Hepatocyte (in vitro differentiated cells): ENCODE results near the gene MPZL1. TPM values are rescaled to one million over a fixed set of nuclear protein-coding genes. Genes with fewer than 3 reads are reported as not detected.

Experiments
- DNase-seq: peaks from one replicate; pipeline ENCODE4 v3.0.0-alpha.2; 2016; ENCODE audit warnings: low spot score
- H2AFZ ChIP-seq: fragments of 200-600 bp; sonication (generic); 2 replicates; pipeline ENCODE4 v1.6.0; 2016; ENCODE audit warnings: antibody characterized with exemption, mild to moderate bottlenecking
- H3K27ac ChIP-seq: fragments of 200-600 bp; sonication (generic); 2 replicates; pipeline ENCODE4 v1.5.1; 2016; ENCODE audit warnings: mild to moderate bottlenecking
- H3K27me3 ChIP-seq: fragments of 200-600 bp; sonication (generic); 2 replicates; pipeline ENCODE4 v1.6.1; 2016
- H3K36me3 ChIP-seq: fragments of 200-600 bp; sonication (generic); replicated peaks from 2 replicates; pipeline ENCODE4 v1.5.1; 2016; ENCODE audit warnings: low read depth; ENCODE audit not compliant: insufficient read depth
- H3K4me1 ChIP-seq: fragments of 200-600 bp; sonication (generic); 2 replicates; pipeline ENCODE4 v1.5.1; 2016; ENCODE audit warnings: mild to moderate bottlenecking, moderate library complexity; ENCODE audit not compliant: insufficient read depth
- H3K4me2 ChIP-seq: fragments of 200-600 bp; sonication (generic); 2 replicates; pipeline ENCODE4 v1.6.0; 2016
- H3K4me3 ChIP-seq: fragments of 200-600 bp; sonication (generic); 2 replicates; pipeline ENCODE4 v1.5.1; 2016; ENCODE audit warnings: mild to moderate bottlenecking
- H3K79me2 ChIP-seq: fragments of 200-600 bp; sonication (generic); 2 replicates; pipeline ENCODE4 v1.6.0; 2017; ENCODE audit warnings: mild to moderate bottlenecking
- H3K9me2 ChIP-seq: fragments of 200-600 bp; sonication (generic); replicated peaks from 2 replicates; pipeline ENCODE4 v1.6.0; 2017; ENCODE audit warnings: mild to moderate bottlenecking; ENCODE audit not compliant: insufficient read depth
- H3K9me3 ChIP-seq: fragments of 200-600 bp; sonication (generic); 2 replicates; pipeline ENCODE4 v1.5.1; 2016; ENCODE audit warnings: low read depth, mild to moderate bottlenecking
- H4K20me1 ChIP-seq: fragments of 200-600 bp; sonication (generic); 2 replicates; pipeline ENCODE4 v1.6.0; 2016; ENCODE audit warnings: mild to moderate bottlenecking; ENCODE audit not compliant: insufficient read depth, poor library complexity, severe bottlenecking
- CTCF ChIP-seq: fragments of 200-600 bp; sonication (generic); IDR thresholded peaks from 2 replicates; pipeline ENCODE4 v1.5.1; 2016; ENCODE audit warnings: antibody characterized with exemption, mild to moderate bottlenecking; ENCODE audit not compliant: poor library complexity
- EZH2 ChIP-seq: fragments of 200-600 bp; sonication (generic); IDR thresholded peaks from 2 replicates; pipeline ENCODE4 v1.6.1; 2016; ENCODE audit warnings: antibody characterized with exemption, mild to moderate bottlenecking, borderline replicate concordance
- EZH2phosphoT487 ChIP-seq: fragments of 200-600 bp; sonication (generic); IDR thresholded peaks from one replicate; pipeline ENCODE4 v1.6.1; 2018; ENCODE audit warnings: antibody characterized with exemption, mild to moderate bottlenecking, low read depth, moderate library complexity; ENCODE audit not compliant: unreplicated experiment, severe bottlenecking
- WGBS: methylation state at CpG from one replicate; pipeline ENCODE4 v1.1.6; 2016; ENCODE audit warnings: low lambda C conversion rate; ENCODE audit errors: missing lambda C conversion rate; 5-methylcytosine and 5-hydroxymethylcytosine counted together
- polyA plus RNA-seq: library from polyadenylated mRNA; unstranded; fragments of >200 nt; fragmentation: Nextera tagmentation; extraction: Ambion mirVana; gene quantifications from 2 replicates; pipeline ENCODE4 v1.2.1, GENCODE V29; 2016
- total RNA-seq: library from RNA; depleted of rRNA; stranded (reverse); fragments of >200 nt; gene quantifications from 2 replicates; pipeline ENCODE4 v1.2.3, GENCODE V29; 2014

Gene MPZL1
- total and polyA plus RNA-seq, 2 experiments from 2014 or later: 176 to 245 TPM

- peaks cover 76% of the 10 kb centered on the region for H3K79me2 ChIP-seq
- H3K27ac ChIP-seq: no peak overlapping the region
These were observed 46.0 kb downstream of the MPZL1 start for GRCh38 chr1:167767761-167768160.

GRCh38 chr1:167770127-167770526 lies 48.3 kb downstream of the MPZL1 start:
- Histone ChIP-seq H4K20me1 (no peaks in the 10 kb centered on the region), H3K79me2 (peaks cover 68% of the 10 kb centered on the region), H3K4me2 (no peak overlapping the region), H3K4me3 (no peak overlapping the region), H2AFZ (no peak overlapping the region), H3K27me3 (no peaks in the 10 kb centered on the region), H3K27ac (no peak overlapping the region), H3K4me1 (peaks cover 4% of the 10 kb centered on the region), H3K9me3 (no peaks in the 10 kb centered on the region), H3K9me2 (no peaks in the 10 kb centered on the region), H3K36me3 (peaks cover 4% of the 10 kb centered on the region)
- no peak for DNase-seq
- TF ChIP-seq EZH2phosphoT487 (no peak), CTCF (no peak), EZH2 (no peak)
- WGBS: 75% methylated on average over 3 of the region's 3 CpGs

More at GRCh38 chr1:167767761-167768160, 46.0 kb downstream of the MPZL1 start:
- no peak overlapping the region for H3K4me2 ChIP-seq
- peaks cover 4% of the 10 kb centered on the region for H3K4me1 ChIP-seq
- no peaks in the 10 kb centered on the region for H3K9me3 ChIP-seq
- H3K9me2 ChIP-seq: no peaks in the 10 kb centered on the region
- no peaks in the 10 kb centered on the region for H4K20me1 ChIP-seq
- H2AFZ ChIP-seq: no peak overlapping the region
- TF ChIP-seq EZH2phosphoT487 (no peak), CTCF (no peak), EZH2 (no peak)
- DNase-seq: no peak
- H3K27me3 ChIP-seq: no peaks in the 10 kb centered on the region
- H3K4me3 ChIP-seq: no peak overlapping the region
- H3K36me3 ChIP-seq: no peaks in the 10 kb centered on the region

GRCh38 chr1:167772436-167772835 lies 50.7 kb downstream of the MPZL1 start:
- H3K4me3 ChIP-seq: no peak overlapping the region
- peaks cover 4% of the 10 kb centered on the region for H3K36me3 ChIP-seq
- no peaks in the 10 kb centered on the region for H3K9me2 ChIP-seq
- no peak overlapping the region for H2AFZ ChIP-seq
- no peak for DNase-seq
- H3K4me1 ChIP-seq: no peaks in the 10 kb centered on the region
- no peaks in the 10 kb centered on the region for H3K27me3 ChIP-seq
- H3K9me3 ChIP-seq: no peaks in the 10 kb centered on the region
- no peaks in the 10 kb centered on the region for H4K20me1 ChIP-seq
- WGBS: 95% methylated on average over 4 of the region's 4 CpGs
- no peak overlapping the region for H3K4me2 ChIP-seq
- no peak for TF ChIP-seq EZH2
- H3K79me2 ChIP-seq: peaks cover 61% of the 10 kb centered on the region
- H3K27ac ChIP-seq: no peak overlapping the region

GRCh38 chr1:167773516-167773915 lies 51.7 kb downstream of the MPZL1 start:
- no peaks in the 10 kb centered on the region for H3K9me2 ChIP-seq
- peaks cover 52% of the 10 kb centered on the region for H3K79me2 ChIP-seq
- H3K4me3 ChIP-seq: no peak overlapping the region
- TF ChIP-seq CTCF (no peak), EZH2 (no peak), EZH2phosphoT487 (no peak)
- 74% methylated on average over 2 of the region's 2 CpGs for WGBS
- H4K20me1 ChIP-seq: no peaks in the 10 kb centered on the region
- H3K9me3 ChIP-seq: no peaks in the 10 kb centered on the region
- peaks cover 4% of the 10 kb centered on the region for H3K36me3 ChIP-seq
- no peaks in the 10 kb centered on the region for H3K4me1 ChIP-seq
- no peak overlapping the region for H3K27ac ChIP-seq
- H2AFZ ChIP-seq: no peak overlapping the region
- no peaks in the 10 kb centered on the region for H3K27me3 ChIP-seq
- H3K4me2 ChIP-seq: no peak overlapping the region
- DNase-seq: no peak
